HG03064 (cell line): ENCODE measurements around the gene BTG2.
"Not testable (repeated sequence)": the region's sequence is repeated elsewhere in the genome, so short reads cannot be mapped to it uniquely, and the experiment has no call there.

Source experiments
- ATAC-seq: cut with Tn5 transposase; IDR thresholded peaks from one replicate; pipeline ENCODE4 v1.9.1; 2021; ENCODE audit warnings: low read depth; ENCODE audit not compliant: unreplicated experiment

Gene BTG2, protein sequence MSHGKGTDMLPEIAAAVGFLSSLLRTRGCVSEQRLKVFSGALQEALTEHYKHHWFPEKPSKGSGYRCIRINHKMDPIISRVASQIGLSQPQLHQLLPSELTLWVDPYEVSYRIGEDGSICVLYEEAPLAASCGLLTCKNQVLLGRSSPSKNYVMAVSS

DNA sequence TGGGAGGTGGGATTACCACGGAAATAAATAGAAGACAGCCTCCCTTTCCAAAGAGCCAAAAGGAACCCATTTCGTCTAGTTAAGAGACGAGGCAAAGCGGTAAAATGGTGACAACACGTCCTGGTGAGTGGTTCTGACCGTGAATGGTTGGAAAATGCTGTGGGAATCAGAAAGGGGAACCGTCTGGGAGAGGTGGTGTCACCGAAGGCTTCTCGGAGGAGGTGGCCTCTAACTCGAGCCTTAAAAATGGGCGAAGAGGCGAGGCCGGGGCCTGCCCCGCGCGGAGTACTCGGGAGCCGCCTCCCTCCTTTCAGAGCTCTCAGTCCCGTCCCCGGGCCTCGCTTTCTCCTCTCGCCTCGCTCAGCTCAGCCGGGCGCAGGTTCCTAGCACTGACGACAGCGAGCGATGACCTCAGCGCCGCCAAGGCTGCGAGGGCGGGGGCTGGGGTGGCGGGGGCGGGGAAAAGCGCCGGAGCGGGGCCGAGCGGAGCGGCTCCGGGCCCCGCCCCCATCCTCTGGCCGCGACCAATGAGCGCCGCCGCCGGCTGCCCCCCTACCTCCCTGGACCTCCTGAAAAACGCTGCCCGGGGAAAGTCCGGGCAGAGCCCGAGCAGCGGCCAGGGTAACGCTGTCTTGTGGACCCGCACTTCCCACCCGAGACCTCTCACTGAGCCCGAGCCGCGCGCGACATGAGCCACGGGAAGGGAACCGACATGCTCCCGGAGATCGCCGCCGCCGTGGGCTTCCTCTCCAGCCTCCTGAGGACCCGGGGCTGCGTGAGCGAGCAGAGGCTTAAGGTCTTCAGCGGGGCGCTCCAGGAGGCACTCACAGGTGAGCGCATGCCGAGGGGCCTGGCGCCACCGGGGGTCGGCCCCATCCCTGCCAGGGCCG, at the start of gene BTG2:
Gene BTG2, plus strand, starts transcription at position 601 of the 890 bp plus-strand sequence. Its CDS starts 88 bp downstream, at position 689.
- peak; percentile 70 for ATAC-seq

DNA sequence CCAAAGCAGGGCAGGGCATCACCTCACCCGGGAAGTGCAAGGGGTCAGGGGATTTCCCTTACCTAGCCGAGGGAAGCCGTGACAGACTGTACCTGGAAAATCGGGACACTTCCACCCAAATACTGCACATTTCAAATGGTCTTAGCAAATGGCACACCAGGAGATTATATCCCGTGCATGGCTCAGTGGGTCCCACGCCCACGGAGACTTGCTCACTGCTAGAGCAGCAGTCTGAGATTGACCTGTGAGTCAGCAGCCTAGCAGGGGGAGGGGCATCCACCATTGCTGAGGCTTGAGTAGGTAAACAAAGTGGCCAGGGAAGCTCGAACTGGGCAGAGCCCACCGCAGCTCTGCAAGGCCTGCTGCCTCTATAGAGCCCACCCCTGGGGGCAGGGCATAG, 48.7 kb upstream of the BTG2 start:
- not testable (repeated sequence) for ATAC-seq

DNA sequence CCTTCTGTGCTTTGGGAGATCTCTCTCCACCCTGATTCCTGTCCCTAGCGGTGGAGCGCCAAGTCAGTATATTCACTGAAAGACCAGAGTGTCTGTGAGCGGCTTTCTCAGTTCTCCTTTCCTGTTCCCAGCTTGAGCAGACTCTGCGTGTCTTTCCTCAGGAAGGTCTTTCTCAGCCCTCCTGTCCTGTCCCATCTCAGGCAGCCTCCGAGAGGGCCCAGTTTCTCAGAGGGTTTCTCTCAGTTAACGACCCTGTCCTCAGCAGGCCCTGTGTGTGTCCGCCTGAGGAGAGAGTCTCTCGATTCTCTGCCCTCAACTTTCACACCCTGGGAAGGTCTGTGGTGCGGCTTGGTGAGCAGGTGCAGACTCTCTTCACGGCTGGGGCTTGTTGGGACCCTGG, 41.8 kb upstream of the BTG2 start:
- no peak for ATAC-seq

DNA sequence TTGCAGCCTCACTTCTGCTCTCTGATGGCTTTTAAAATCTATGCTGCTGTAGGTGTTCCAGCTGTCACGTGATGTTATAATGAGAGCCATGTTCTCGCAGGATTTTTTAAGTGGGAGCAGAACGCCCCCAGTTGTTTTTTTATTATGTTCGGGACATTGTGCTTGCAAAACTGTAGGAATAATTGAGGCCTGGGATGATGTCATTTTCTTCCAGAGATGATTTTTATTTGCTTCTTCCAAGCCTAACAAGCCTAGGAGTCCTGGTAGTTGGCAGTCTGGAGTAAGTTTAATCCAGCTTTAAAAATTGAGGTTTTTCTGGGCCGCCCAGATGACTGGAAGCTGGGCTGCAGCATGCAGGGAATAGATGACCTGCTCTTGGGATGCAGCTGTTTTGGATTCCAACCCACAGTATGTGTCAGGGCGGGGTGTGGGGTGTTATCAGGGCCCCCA, 41.2 kb upstream of the BTG2 start:
- ATAC-seq: no peak

DNA sequence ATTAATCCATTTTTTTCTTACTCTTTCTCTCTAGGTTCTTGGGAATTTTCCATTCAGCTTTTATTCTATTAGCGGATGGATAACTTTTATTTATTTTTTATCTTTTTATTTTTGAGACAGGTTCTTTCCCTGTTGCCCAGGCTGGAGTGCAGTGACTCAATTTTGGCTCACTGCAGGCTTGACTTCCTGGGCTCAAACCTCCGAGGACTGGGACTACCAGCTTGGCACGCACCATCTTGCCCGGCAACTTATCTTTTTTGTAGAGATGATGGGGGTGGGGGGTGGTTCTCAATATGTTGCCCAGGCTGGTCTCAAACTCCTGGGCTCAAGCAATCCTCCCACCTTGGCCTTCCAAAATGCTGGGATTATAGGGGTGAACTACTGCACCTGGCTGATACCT, 39.8 kb upstream of the BTG2 start:
- no peak for ATAC-seq

DNA sequence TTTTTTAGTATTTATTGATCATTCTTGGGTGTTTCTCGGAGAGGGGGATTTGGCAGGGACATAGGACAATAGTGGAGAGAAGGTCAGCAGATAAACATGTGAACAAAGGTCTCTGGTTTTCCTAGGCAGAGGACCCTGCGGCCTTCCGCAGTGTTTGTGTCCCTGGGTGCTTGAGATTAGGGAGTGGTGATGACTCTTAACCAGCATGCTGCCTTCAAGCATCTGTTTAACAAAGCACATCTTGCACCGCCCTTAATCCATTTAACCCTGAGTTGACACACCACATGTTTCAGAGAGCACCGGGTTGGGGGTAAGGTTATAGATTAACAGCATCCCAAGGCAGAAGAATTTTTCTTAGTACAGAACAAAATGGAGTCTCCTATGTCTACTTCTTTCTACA, 39.2 kb upstream of the BTG2 start:
- ATAC-seq: not testable (repeated sequence)

DNA sequence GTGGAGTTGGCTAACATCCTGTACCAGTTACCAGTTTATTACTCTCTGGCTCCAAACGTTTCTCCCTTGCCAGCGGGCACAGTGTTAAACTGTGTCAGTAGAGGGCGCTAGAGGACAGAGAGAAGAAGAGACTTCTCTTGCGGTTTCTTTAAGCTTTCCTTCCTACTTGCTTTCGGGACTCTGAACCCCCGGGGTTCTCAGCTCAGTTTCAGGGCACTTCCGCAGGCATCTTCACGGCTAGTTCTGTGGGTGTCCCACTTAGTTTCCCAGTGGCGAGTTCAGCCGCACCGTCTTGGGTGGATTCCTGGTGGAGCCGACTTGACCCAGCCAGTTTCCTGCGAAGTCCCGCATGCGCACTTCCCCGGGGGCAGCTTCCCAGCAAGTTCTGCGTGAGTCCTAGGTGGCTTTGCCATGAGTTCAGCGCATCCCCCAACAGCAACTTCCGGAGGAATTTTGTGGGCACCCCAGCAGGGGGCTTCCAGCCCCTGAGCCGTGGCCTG, 37.9 kb upstream of the BTG2 start:
- no peak for ATAC-seq

DNA sequence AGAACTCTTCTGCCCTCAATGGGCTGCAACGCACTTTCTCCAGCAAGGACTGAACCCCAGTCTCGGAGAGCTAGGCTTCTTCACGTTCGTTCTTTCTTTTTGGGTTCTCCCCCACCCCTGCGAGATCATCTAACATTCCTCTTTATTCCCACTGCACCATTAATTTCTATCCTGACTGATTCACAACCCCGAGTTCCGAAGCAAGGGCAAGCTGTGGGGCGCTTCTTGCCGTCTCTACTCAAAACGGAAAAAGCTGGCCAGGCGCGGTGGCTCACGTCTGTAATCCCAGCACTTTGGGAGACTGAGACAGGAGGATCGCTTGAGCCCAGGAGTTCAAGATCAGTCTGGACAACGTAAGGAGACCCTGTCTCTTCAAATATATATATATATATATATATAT, 37.4 kb upstream of the BTG2 start:
- no peak for ATAC-seq

DNA sequence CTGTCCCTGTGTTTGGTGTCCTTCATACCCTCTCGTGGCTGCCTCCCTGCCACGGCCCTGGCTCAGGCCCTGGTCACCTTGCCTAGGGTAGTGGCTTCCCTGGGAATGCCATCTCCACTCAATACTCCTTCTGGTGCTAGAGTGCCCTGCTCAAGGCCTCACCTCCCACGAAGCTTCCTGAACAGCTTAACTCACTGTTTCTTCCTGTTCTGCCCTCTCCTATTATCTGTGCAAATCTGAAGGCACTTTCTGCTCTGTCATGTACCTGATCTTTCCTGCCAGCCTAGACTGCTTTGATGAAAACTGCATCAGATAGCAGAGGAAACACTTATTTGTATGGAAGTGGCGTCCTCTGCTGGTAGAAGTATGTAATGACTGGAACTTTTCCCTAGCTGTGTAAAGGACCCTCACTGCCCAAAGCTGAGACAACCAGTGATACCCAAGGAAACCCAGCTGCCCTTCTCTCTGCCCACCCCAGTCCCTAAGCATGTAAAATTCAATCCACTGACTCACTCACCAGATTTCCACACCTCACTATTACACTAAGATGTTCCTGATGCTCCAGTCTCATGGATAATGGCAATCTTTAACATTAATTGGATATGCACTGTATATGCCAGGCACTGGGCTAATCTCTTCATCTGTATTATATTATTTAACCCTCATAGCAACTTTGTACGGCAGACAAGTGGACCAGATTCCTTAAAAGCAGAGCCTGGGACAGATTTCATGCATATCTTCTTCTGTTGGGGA, 36.2 kb upstream of the BTG2 start:
- no peak for ATAC-seq

DNA sequence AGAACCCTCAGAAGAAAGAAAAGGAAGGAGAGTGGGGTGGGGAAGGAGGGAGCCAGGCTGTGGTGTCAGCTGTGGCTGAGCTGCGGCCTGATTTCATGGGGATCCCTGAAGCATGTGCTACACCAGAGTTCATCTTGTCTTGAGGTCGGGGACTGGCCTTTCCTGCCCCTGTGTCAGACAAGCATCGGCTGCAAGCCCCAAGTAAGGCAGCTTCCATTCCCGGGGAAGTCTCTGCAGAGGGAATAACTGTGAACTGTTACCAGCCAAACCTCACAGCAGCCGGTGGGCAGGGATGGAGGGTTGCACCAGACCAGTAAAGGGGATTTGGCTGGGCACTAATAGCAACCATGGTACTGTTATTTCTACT, 35.7 kb upstream of the BTG2 start:
- ATAC-seq: no peak

DNA sequence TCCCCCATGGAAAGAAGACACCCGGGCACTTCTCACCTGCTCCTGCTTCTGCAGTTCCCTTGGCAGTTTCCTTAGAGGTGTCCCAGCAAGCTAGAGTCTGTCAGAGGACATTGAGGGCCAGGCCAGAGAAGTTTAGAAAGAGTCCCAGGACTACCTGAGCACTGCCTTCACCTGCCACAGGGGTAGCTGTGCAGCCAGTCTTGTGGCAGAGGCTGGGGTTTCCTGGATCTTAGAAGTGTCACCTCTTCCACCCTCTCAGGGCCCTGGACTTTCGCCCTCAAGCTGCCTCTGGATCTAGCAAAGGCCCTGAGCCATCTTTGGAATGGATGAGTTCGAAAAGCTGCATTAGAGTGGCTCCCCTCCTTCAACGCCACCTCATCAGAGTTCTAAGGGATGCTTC, 34.9 kb upstream of the BTG2 start:
- no peak for ATAC-seq

DNA sequence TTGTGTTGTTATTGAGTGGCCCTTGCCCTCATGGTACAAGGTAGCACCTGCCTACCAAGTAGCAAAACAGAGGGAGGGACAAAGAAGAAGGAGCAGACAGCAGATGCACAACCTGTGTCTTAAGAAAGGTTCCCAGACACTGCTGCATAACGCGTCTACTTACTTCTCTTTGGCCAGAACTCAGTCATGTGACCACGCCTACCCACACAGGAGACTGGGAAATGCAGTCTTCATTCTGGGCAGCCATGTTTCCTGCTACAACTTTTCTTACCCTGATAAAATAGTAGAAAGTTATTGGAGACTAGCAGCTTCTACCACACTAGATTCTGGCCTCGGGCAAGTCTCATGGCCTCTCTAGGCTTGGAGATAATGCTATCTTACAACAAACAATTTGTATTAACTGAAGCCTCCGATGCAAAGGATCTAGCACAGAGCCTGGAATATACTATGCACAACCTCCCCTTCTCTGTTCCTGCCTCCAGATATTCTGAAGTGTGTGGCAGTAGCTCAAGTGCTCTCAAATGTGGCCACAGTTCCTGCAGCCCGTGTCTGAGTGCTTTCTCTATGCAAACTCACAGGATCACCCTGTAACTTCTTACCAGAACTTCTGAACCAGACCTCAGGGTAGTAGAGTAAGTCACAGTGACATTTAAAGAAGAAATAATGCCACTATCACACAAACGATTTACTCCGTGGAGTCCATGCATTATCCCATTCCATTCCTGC, 34.1 kb upstream of the BTG2 start:
- ATAC-seq: no peak

DNA sequence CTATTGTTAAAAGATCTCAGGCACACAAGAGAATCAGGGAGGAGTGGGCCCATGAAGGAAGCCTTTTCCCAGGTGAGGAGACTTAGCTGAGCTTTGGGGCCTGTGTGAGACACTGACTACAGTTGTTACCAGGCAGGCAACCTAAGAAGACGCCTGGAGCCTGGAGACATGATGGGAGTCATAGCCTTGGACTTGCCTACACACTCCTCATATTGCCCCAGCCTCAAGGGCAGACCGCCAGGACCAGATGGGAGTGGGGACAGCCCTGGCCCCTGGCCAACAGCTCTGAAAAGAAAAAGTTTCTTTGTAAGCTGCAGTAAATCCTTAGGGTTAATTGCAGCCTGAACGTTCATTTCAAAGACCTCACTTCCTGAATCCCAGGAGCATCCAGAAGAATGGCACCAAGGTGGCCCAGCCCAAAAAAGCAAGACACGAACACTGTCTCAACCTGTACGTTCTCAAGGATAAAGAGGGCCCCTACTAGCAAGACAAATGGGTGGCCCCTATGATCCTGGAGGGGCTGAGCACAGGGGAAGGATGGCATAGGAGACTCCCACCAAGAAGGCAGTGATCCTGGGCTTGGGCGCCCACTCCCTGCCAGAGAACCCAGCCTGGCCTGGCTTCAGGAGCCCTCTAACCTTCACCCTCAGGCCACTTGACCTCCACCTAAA, 33.2 kb upstream of the BTG2 start:
- ATAC-seq: no peak

DNA sequence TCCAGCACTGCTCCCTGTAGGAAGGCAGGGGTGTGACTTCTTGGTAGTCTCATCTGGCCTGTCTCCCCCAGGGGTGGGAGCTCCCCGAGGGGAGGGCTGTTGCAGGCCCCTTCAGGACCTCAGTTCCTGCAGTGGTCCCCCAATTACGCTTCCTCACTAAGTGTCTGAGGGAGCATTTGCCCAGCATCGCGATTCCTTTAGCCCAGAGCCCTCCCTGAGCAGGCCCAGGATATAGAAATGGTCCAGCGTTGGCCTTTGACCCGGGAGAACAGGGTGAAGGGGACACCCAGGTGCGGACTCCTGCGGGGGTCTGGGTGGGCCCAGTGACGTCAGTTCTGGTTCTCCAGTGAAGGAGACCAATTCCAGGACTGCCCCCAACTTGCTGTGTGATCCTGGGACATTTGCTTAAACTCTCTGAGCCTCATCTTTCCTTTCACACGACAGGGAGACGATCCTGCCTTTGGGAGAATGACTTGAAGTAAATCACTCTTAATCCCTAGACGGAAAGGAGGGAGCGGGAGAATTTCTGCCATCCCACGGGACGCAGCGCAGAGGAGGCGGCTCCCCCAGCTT, 32.6 kb upstream of the BTG2 start:
- no peak for ATAC-seq

DNA sequence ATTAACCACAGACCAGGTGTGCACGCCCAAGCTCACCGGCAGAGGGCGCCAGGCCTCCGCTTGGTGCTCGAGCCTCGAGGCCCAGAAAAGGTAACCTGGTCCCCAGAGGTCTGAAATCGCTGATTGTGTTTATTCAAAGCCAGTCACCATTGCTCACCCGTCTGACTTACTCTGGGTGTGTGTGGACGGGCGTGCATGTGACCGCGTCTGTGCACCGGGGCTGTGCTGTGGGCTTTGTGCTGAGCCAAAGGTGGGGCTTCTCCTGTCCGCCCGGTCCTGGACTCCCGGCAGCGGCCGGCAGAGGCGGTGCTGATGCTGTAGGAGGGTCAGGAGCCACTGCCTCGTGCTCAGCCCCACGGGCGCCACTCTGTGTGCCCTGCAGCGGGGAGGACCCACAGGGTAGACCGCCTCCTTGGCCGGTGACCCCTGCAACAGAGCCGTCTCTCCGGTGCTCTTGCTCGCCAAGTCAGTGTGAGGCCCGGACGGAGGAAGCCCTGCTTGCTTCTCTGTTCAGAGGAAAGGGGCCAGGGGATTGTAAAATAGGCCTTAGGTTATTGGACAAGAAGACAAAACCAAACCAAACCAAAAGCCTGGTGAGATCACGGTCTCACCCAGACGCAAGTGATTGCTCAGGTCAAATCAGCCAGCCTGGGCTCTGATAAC, 32.0 kb upstream of the BTG2 start:
- peak; percentile 46 for ATAC-seq

DNA sequence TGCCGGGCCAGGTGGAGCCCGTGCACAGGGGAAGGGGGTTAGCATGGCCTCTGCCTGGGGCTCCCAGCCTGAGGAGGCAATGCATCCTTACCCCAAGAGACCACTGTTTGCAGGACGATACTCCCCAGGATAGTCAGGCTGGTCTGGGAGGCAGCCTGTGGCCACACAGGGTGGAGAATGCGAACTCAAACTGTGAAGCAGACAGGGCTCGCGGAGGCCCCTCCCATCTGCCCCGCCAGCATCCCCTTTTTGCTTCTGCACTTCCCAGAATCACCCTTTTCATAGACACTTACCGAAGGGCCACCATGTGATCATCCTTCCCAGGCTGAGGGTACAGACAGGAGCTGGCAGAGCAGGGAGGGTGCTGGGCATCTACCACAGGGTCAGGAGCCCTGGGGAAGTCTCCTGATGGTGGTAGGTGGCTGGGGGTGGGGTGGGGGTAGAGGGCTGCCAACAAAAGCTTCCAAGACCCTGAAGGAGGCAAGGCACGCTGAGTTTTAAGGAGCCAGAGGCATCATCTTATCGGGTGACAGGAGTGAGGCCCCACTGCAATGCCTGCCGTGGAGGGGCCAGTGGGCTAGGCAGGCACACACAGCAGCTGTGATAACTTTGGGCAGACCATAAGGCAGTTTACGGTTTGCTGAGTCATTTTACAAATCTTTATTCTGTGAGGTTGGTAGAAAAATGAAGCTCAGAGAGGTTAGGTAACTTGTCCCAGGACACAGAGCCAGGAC, 31.3 kb upstream of the BTG2 start:
- peak; percentile 3 for ATAC-seq

DNA sequence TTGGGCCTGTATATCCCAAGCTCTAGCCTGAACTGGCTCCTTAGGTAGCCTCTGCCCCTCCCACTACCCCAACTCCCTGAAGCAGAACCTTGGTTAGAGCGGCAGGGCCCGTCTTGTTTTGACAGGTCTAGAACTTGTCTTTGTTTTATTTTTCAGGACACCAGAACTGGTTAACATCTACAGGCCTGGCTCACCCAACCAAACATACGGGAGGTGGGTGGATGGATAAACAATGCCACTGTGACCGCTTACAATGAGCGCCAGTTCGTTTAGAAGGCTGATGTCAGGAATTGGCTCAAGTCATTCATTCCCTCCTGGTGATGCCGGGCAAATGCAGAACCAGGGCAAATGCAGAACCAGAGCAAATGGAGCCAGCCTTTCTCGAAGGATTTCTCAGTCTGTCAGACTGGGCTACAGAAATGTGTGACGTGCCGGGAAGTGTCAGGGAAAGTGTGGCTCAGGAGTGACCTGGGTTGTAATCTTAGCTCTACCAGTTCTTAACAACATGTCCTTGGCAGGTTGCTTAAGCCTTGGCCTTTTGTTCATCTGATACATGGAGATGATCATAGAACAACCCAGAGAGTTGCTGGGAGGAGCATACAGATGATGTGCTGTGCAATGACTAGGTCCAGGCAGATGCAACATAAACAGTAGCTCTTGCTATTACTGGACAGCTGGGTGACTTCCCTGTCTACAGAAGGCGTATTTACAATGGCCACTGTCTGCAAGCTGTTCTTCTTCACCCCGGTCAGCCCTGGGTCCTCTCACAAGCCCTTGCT, 30.5 kb upstream of the BTG2 start:
- ATAC-seq: no peak
